Endodermal cell (in vitro differentiated cells): ENCODE measurements around the gene ABCA8. TPM values are rescaled to one million over a fixed set of nuclear protein-coding genes. Genes with fewer than 3 reads are reported as not detected.

Experiments used
- DNase-seq: peaks from one replicate; pipeline ENCODE4 v3.0.0-alpha.2; 2017
- H3K27ac ChIP-seq: 2 replicates; pipeline ENCODE4 v1.5.1; 2013; ENCODE audit warnings: mild to moderate bottlenecking, low read depth, low read length, moderate library complexity
- H3K27me3 ChIP-seq: 2 replicates; pipeline ENCODE4 v1.6.1; 2013; ENCODE audit warnings: mild to moderate bottlenecking, low read length, moderate library complexity; ENCODE audit not compliant: insufficient read depth, control insufficient read depth, poor library complexity, severe bottlenecking
- H3K36me3 ChIP-seq: 2 replicates; pipeline ENCODE4 v1.7.0; 2013; ENCODE audit warnings: mild to moderate bottlenecking, low read length, moderate library complexity; ENCODE audit not compliant: control insufficient read depth, insufficient read depth
- H3K4me1 ChIP-seq: one replicate; pipeline ENCODE4 v1.7.0; 2013; ENCODE audit warnings: low read length; ENCODE audit not compliant: control insufficient read depth, insufficient read depth
- H3K4me3 ChIP-seq: 2 replicates; pipeline ENCODE4 v1.5.1; 2013; ENCODE audit warnings: mild to moderate bottlenecking, low read length, moderate library complexity
- H3K9ac ChIP-seq: 2 replicates; pipeline ENCODE4 v1.6.1; 2013; ENCODE audit warnings: mild to moderate bottlenecking, low read length, moderate library complexity; ENCODE audit not compliant: poor library complexity, severe bottlenecking; ENCODE audit errors: extremely low read depth
- H3K9me3 ChIP-seq: 2 replicates; pipeline ENCODE4 v1.6.1; 2013; ENCODE audit warnings: mild to moderate bottlenecking, low read length, moderate library complexity; ENCODE audit not compliant: control insufficient read depth
- H3K27ac Mint-ChIP-seq: 2 replicates; pipeline ENCODE4 v1.8.0; 2020; ENCODE audit warnings: mixed read lengths
- H3K27me3 Mint-ChIP-seq: 2 replicates; pipeline ENCODE4 v1.8.0; 2021; ENCODE audit warnings: mild to moderate bottlenecking, mixed read lengths; ENCODE audit not compliant: insufficient read depth
- H3K36me3 Mint-ChIP-seq: 2 replicates; pipeline ENCODE4 v1.8.0; 2020; ENCODE audit warnings: low read depth, mixed read lengths
- H3K4me1 Mint-ChIP-seq: 2 replicates; pipeline ENCODE4 v1.8.0; 2020; ENCODE audit warnings: mixed read lengths
- H3K4me3 Mint-ChIP-seq: 2 replicates; pipeline ENCODE4 v1.8.0; 2020; ENCODE audit warnings: mild to moderate bottlenecking, moderate library complexity, mixed read lengths
- H3K9me3 Mint-ChIP-seq: 2 replicates; pipeline ENCODE4 v1.8.0; 2020; ENCODE audit warnings: mild to moderate bottlenecking, mixed read lengths
- WGBS, 2 experiments: methylation state at CpG; one replicate each; pipeline versions ENCODE4 v1.1.5 to v1.1.7; 2013; ENCODE audit warnings: missing lambda C conversion rate in 2 of 2, mixed read lengths in 1 of 2; ENCODE audit not compliant: insufficient coverage in 1 of 2, insufficient read length in 1 of 2; 5-methylcytosine and 5-hydroxymethylcytosine counted together
- total RNA-seq, 2 donors: library from RNA; stranded (reverse); fragmentation: NEBNext Ultra II Directional in 1 of 2; extraction: Animal tissue kit (Norgen Biotek cat#: 25700) in 1 of 2; gene quantifications; 2 replicates in 1 of 2; 3 replicates in 1 of 2; pipeline ENCODE4 v1.2.1, GENCODE V29; 2021
- TF ChIP-seq, protein P1 (sequence below): fragments of 200-600 bp; sonication (generic); conservative IDR thresholded peaks from 2 replicates; pipeline ENCODE4 v1.5.0; 2021; ENCODE audit warnings: antibody characterized with exemption, mild to moderate bottlenecking

The ABCA8 gene
- total RNA-seq, 2 donors from 2014 or later = not detected

DNA sequence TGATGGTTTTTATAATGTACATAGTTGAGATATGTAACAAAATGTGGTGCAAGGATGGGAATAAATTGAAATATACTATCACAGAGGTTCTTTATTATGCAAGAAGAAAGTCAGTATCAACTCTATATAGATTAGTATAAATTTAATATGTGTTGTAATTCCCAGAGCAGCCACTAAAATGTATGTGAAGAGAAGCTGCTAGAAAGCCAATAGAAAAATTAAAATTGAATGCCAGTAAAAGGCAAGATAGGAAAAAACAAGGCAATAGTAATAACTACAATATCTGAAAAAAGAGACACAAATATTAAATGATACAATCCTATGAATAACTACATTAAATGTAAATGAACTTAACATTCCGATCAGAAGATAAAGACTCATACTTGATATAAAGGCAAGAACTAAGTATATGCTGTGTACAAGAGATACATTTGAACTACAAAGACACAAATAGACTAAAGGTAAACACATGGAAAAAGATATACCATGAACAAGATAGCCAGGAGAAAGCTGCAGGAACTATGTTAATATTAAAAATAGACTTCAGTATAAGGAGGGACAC, 92.0 kb downstream of the ABCA8 start:
- WGBS, 2 experiments = no CpG with 5 or more reads among the region's 1 CpG
- Histone ChIP-seq H3K27me3 (no peaks in the 10 kb centered on the region), H3K9ac (no peak overlapping the region), H3K36me3 (no peaks in the 10 kb centered on the region), H3K4me3 (peak overlapping the region; percentile 2), H3K27ac (no peak overlapping the region), H3K9me3 (peaks cover 11% of the 10 kb centered on the region), H3K4me1 (no peaks in the 10 kb centered on the region)
- H3K36me3 Mint-ChIP-seq = no peaks in the 10 kb centered on the region
- H3K4me1 Mint-ChIP-seq = peaks cover 18% of the 10 kb centered on the region
- H3K9me3 Mint-ChIP-seq = peaks cover 14% of the 10 kb centered on the region
- H3K4me3 Mint-ChIP-seq = no peak overlapping the region
- no peak overlapping the region for H3K27ac Mint-ChIP-seq
- TF ChIP-seq, protein P1, sequence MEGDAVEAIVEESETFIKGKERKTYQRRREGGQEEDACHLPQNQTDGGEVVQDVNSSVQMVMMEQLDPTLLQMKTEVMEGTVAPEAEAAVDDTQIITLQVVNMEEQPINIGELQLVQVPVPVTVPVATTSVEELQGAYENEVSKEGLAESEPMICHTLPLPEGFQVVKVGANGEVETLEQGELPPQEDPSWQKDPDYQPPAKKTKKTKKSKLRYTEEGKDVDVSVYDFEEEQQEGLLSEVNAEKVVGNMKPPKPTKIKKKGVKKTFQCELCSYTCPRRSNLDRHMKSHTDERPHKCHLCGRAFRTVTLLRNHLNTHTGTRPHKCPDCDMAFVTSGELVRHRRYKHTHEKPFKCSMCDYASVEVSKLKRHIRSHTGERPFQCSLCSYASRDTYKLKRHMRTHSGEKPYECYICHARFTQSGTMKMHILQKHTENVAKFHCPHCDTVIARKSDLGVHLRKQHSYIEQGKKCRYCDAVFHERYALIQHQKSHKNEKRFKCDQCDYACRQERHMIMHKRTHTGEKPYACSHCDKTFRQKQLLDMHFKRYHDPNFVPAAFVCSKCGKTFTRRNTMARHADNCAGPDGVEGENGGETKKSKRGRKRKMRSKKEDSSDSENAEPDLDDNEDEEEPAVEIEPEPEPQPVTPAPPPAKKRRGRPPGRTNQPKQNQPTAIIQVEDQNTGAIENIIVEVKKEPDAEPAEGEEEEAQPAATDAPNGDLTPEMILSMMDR = peak; percentile 57
- no peak for DNase-seq
- no peaks in the 10 kb centered on the region for H3K27me3 Mint-ChIP-seq

- 83 to 92% methylated on average over 1 of the region's 1 CpG for WGBS, 2 experiments
- H3K27me3 Mint-ChIP-seq = no peaks in the 10 kb centered on the region
Observed at GRCh38 chr17:68861602-68862001, 93.6 kb downstream of the ABCA8 start.

DNA sequence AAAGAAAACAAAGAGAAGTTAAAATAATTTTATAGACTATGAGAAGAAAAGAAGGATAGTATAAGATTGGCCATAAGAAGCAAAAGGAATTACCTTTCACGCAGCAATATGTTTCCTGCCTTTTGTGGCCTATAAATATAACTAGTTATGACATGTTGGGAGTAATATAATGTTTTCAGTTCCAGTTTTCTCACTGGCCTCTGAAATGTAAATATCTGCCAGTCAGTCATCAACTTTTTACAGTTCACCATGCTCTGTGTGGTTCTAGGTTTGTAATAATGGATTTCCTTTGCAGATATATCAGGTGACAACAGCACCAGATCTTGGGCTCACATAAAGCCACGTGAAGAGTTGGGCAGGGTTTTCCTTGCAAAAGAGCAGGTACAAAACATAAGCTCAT, 94.3 kb downstream of the ABCA8 start:
- Histone ChIP-seq H3K9me3 (peaks cover 15% of the 10 kb centered on the region), H3K27ac (no peak overlapping the region), H3K27me3 (no peaks in the 10 kb centered on the region), H3K36me3 (no peaks in the 10 kb centered on the region), H3K4me3 (no peak overlapping the region), H3K9ac (no peak overlapping the region), H3K4me1 (no peaks in the 10 kb centered on the region)
- Mint-ChIP-seq H3K9me3 (peaks cover 17% of the 10 kb centered on the region), H3K4me1 (peaks cover 21% of the 10 kb centered on the region), H3K36me3 (no peaks in the 10 kb centered on the region), H3K27ac (no peak overlapping the region), H3K27me3 (no peaks in the 10 kb centered on the region), H3K4me3 (no peak overlapping the region)
- no peak for DNase-seq
- TF ChIP-seq, protein P1 = no peak
- 92 to 100% methylated on average over 2 of the region's 2 CpGs for WGBS, 2 experiments

More at GRCh38 chr17:68861602-68862001, 93.6 kb downstream of the ABCA8 start:
- Histone ChIP-seq H3K27me3 (no peaks in the 10 kb centered on the region), H3K36me3 (no peaks in the 10 kb centered on the region), H3K9ac (no peak overlapping the region), H3K27ac (no peak overlapping the region), H3K4me3 (no peak overlapping the region), H3K4me1 (no peaks in the 10 kb centered on the region), H3K9me3 (peaks cover 15% of the 10 kb centered on the region)
- no peak overlapping the region for H3K4me3 Mint-ChIP-seq
- H3K36me3 Mint-ChIP-seq = no peaks in the 10 kb centered on the region
- no peak overlapping the region for H3K27ac Mint-ChIP-seq
- DNase-seq = no peak
- TF ChIP-seq, protein P1 = no peak
- H3K4me1 Mint-ChIP-seq = peaks cover 21% of the 10 kb centered on the region
- peaks cover 17% of the 10 kb centered on the region for H3K9me3 Mint-ChIP-seq
